PC-9 (cell line): ENCODE measurements around the gene DFFB. TPM values are rescaled to one million over a fixed set of nuclear protein-coding genes. Genes with fewer than 3 reads are reported as not detected.

Experiments used
- BruUV-seq: library from RNA; stranded (reverse); fragments of 400-500 nt; replicated peaks from 2 replicates; lab custom pipeline; 2021; lab: Mats Ljungman, UMichigan
- CTCF ChIA-PET: fragments of 300-600 bp; sonication (Branson Sonifier 250); formaldehyde crosslinking; loops from one replicate; lab custom pipeline; 2022; ENCODE audit warnings: antibody characterized with exemption; lab: Charles Lee
- POLR2A ChIA-PET: fragments of 300-600 bp; sonication (Branson Sonifier 250); formaldehyde crosslinking; loops from one replicate; lab custom pipeline; 2022; ENCODE audit warnings: antibody characterized with exemption; ENCODE audit not compliant: unreplicated experiment; lab: Charles Lee
- DNase-seq, 2 experiments: peaks; one replicate each; pipeline versions ENCODE4 v3.0.0 to v3.0.0-alpha.2; 2015 to 2022; ENCODE audit warnings: mixed read lengths in 1 of 2
- H2AFZ ChIP-seq: fragments of 200-600 bp; sonication (generic); 2 replicates; pipeline ENCODE4 v1.8.1; 2017; ENCODE audit warnings: antibody characterized with exemption
- H3F3A ChIP-seq: fragments of 200-600 bp; sonication (generic); 2 replicates; pipeline ENCODE4 v1.8.1; 2017; ENCODE audit warnings: antibody characterized with exemption, mild to moderate bottlenecking, low read depth; ENCODE audit not compliant: insufficient read depth
- H3K27ac ChIP-seq: fragments of 200-600 bp; sonication (generic); 2 replicates; pipeline ENCODE4 v1.6.1; 2016; ENCODE audit warnings: mixed run types
- H3K27me3 ChIP-seq: fragments of 200-600 bp; sonication (generic); 2 replicates; pipeline ENCODE4 v1.6.1; 2016; ENCODE audit warnings: low read depth, mixed run types; ENCODE audit not compliant: insufficient read depth
- H3K36me3 ChIP-seq: fragments of 200-600 bp; sonication (generic); 2 replicates; pipeline ENCODE4 v1.6.1; 2016; ENCODE audit warnings: low read depth, mixed run types
- H3K4me1 ChIP-seq: fragments of 200-600 bp; sonication (generic); replicated peaks from 2 replicates; pipeline ENCODE4 v1.6.1; 2016; ENCODE audit warnings: mixed run types; ENCODE audit not compliant: insufficient read depth
- H3K4me2 ChIP-seq: fragments of 200-600 bp; sonication (generic); 2 replicates; pipeline ENCODE4 v1.6.1; 2017; ENCODE audit warnings: mixed run types
- H3K4me3 ChIP-seq: fragments of 200-600 bp; sonication (generic); 2 replicates; pipeline ENCODE4 v1.6.1; 2016; ENCODE audit warnings: mixed run types
- H3K79me2 ChIP-seq: fragments of 200-600 bp; sonication (generic); 2 replicates; pipeline ENCODE4 v1.6.1; 2017; ENCODE audit warnings: low read depth, mixed run types
- H3K9me2 ChIP-seq: fragments of 200-600 bp; sonication (generic); 2 replicates; pipeline ENCODE4 v1.8.1; 2017; ENCODE audit warnings: mild to moderate bottlenecking; ENCODE audit not compliant: insufficient read depth
- H3K9me3 ChIP-seq: fragments of 200-600 bp; sonication (generic); 2 replicates; pipeline ENCODE4 v1.8.1; 2016; ENCODE audit warnings: low read depth; ENCODE audit not compliant: insufficient read depth
- H4K20me1 ChIP-seq: fragments of 200-600 bp; sonication (generic); 2 replicates; pipeline ENCODE4 v1.8.1; 2017; ENCODE audit not compliant: insufficient read depth
- EZH2 ChIP-seq: fragments of 200-600 bp; sonication (generic); IDR thresholded peaks from 2 replicates; pipeline ENCODE4 v1.8.0; 2017; ENCODE audit warnings: antibody characterized with exemption, low read depth
- intact Hi-C: fragments of 100-400 bp; cut with micrococcal nuclease; formaldehyde crosslinking; loops from one replicate; pipeline ENCODE4 v1.10.0; 2022; ENCODE audit not compliant: unreplicated experiment
- total RNA-seq: library from RNA; stranded (reverse); gene quantifications from 2 replicates; pipeline ENCODE4 v1.2.3, GENCODE V29; 2021
- TF ChIP-seq, protein P1 (sequence below): fragments of 200-600 bp; sonication (generic); conservative IDR thresholded peaks from 2 replicates; pipeline ENCODE4 v1.6.1; 2017; ENCODE audit warnings: mixed run types, antibody characterized with exemption, mild to moderate bottlenecking, moderate library complexity

DFFB gene
- total RNA-seq, 1 experiment from 2014 or later: 4.7 TPM

DNA sequence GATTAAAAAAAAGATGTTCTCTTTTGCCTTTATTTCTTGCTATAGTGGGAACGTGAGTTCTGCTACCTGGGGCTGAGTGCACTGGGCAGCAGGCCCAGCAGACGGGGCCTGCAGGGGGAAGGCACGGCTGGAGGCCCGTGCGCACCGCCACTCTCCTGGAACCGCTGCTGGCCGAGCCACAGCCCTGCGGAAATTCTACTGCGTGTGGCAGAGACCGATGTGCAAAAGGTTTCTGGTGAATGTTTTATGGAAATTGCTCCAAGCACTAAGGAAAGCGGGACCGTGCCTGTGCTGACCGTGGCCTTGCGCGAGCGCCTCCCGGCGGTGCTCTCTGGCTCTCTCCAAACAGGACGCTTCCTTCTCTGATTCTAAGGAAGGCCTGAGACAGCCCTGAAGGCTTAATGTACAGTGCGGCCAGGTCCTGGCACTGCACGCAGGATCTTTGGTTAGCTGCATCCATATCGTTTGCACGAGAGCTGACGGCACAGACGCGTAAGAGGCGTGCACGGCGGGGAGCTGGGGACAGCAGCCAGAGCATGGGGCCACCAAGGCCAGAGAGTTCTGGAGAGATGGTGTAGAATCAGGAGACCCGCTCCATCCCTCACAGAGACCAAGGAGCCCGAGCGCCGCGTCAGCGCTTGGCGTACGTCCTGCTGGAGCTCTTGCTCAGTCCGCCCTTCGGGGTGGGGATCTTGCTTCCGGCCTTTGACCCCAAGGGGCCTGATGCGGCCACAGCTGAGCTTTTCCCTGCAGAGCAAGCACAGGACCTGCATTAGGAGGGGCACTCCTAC lies 42.3 kb upstream of the DFFB start:
- Histone ChIP-seq H4K20me1 (no peaks in the 10 kb centered on the region), H3K4me2 (no peak overlapping the region), H3K79me2 (no peaks in the 10 kb centered on the region), H3K4me3 (no peak overlapping the region), H3K9me2 (no peaks in the 10 kb centered on the region), H2AFZ (no peak overlapping the region), H3K27me3 (no peaks in the 10 kb centered on the region), H3K4me1 (no peaks in the 10 kb centered on the region), H3K27ac (no peak overlapping the region), H3K36me3 (no peaks in the 10 kb centered on the region), H3K9me3 (no peaks in the 10 kb centered on the region), H3F3A (peaks cover 9% of the 10 kb centered on the region; the same call in 1 of the 2 replicates)
- ChIA-PET CTCF (interaction anchor here (0.5 kb wide), 1 partner anchor 1237 kb away, joined by 3 read pairs; no protein-coding TSS in a partner anchor), POLR2A (no interaction called here)
- intact Hi-C loops: no loop called here
- no peak for DNase-seq
- BruUV-seq: no TSS peak
- no peak for TF ChIP-seq EZH2
- TF ChIP-seq, protein P1, sequence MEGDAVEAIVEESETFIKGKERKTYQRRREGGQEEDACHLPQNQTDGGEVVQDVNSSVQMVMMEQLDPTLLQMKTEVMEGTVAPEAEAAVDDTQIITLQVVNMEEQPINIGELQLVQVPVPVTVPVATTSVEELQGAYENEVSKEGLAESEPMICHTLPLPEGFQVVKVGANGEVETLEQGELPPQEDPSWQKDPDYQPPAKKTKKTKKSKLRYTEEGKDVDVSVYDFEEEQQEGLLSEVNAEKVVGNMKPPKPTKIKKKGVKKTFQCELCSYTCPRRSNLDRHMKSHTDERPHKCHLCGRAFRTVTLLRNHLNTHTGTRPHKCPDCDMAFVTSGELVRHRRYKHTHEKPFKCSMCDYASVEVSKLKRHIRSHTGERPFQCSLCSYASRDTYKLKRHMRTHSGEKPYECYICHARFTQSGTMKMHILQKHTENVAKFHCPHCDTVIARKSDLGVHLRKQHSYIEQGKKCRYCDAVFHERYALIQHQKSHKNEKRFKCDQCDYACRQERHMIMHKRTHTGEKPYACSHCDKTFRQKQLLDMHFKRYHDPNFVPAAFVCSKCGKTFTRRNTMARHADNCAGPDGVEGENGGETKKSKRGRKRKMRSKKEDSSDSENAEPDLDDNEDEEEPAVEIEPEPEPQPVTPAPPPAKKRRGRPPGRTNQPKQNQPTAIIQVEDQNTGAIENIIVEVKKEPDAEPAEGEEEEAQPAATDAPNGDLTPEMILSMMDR: no peak

DNA sequence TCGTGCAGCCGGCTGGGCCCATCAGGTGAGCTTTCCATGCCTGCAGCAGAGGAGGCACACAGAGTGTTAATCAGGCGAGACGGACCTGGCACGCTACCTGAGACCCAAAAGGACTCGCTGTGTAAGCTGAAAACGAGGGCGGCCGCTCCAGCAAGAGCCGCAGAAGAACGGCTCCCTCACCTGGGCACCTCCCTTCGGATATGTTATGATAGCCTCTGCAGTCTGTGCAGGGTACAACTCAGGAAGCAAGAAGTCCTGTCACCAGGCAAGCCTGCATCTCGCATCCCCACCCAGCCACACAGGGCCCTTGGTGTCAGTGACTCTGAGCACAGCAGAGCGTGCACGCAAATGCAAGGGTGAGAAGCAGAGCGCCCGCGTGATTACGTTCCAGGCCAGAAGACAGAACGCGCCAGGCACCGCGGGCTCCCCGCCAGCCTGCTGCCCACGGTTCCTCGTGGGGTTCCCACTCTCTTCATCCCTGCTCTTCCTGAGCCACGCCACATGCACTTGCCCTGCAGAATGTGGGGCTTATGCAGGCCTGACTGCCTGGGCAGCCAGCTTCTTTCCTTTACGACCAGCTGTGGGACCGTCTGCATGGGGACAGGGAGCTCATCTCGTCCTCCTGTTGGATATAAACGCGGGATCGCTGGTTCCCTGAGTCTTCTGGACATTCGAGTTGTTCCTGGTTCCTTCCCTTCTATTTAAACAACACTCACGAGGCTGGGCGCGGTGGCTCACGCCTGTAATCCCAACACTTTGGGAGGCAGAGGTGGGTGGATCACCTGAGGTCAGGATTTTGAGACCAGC lies 40.7 kb upstream of the DFFB start:
- no peaks in the 10 kb centered on the region for H4K20me1 ChIP-seq
- H3F3A ChIP-seq: peaks cover 4% of the 10 kb centered on the region; the same call in 1 of the 2 replicates
- no peaks in the 10 kb centered on the region for H3K9me3 ChIP-seq
- no peak overlapping the region for H3K27ac ChIP-seq
- no peaks in the 10 kb centered on the region for H3K9me2 ChIP-seq
- ChIA-PET CTCF (no interaction called here), POLR2A (no interaction called here)
- TF ChIP-seq, protein P1: no peak
- no peak for TF ChIP-seq EZH2
- H2AFZ ChIP-seq: no peak overlapping the region
- no peaks in the 10 kb centered on the region for H3K36me3 ChIP-seq
- H3K79me2 ChIP-seq: no peaks in the 10 kb centered on the region
- no peak overlapping the region for H3K4me3 ChIP-seq
- DNase-seq: no peak
- H3K27me3 ChIP-seq: no peaks in the 10 kb centered on the region
- no peak overlapping the region for H3K4me2 ChIP-seq
- no peaks in the 10 kb centered on the region for H3K4me1 ChIP-seq
- intact Hi-C loops: no loop called here
- BruUV-seq: no TSS peak

- H2AFZ ChIP-seq: no peak overlapping the region
- no peaks in the 10 kb centered on the region for H3K9me3 ChIP-seq
- H3K79me2 ChIP-seq: no peaks in the 10 kb centered on the region
- H3F3A ChIP-seq: no peaks in the 10 kb centered on the region
- H3K27ac ChIP-seq: no peak overlapping the region
- H3K9me2 ChIP-seq: no peaks in the 10 kb centered on the region
- DNase-seq: no peak
- H3K4me3 ChIP-seq: no peak overlapping the region
- H3K4me1 ChIP-seq: no peaks in the 10 kb centered on the region
- TF ChIP-seq EZH2: no peak
- TF ChIP-seq, protein P1: no peak
- CTCF ChIA-PET: no interaction called here
- no peaks in the 10 kb centered on the region for H4K20me1 ChIP-seq
- no peak overlapping the region for H3K4me2 ChIP-seq
- H3K27me3 ChIP-seq: no peaks in the 10 kb centered on the region
- intact Hi-C loops: no loop called here
- POLR2A ChIA-PET: no interaction called here
- BruUV-seq: no TSS peak
- H3K36me3 ChIP-seq: no peaks in the 10 kb centered on the region
Observed at GRCh38 chr1:3817138-3817740, 40.0 kb upstream of the DFFB start.
